Caco-2 (cell line): ENCODE measurements around the gene POLR2L. TPM values are rescaled to one million over a fixed set of nuclear protein-coding genes. Genes with fewer than 3 reads are reported as not detected.

Source experiments
- BruUV-seq: library from RNA; stranded (reverse); fragments of 400-500 nt; replicated peaks from 2 replicates; lab custom pipeline; 2021; lab: Mats Ljungman, UMichigan
- CTCF ChIA-PET: fragments of 300-600 bp; sonication (Branson Sonifier 250); formaldehyde crosslinking; loops from one replicate; lab custom pipeline; 2022; ENCODE audit warnings: antibody characterized with exemption; lab: Charles Lee
- POLR2A ChIA-PET: fragments of 300-600 bp; sonication (Branson Sonifier 250); formaldehyde crosslinking; loops from one replicate; lab custom pipeline; 2022; ENCODE audit warnings: antibody characterized with exemption; lab: Charles Lee
- DNase-seq, 2 experiments: peaks; one replicate each; pipeline versions ENCODE4 v3.0.0 to v3.0.0-alpha.2; 2020 to 2022
- H3K27me3 ChIP-seq: replicated peaks from 2 replicates; pipeline ENCODE4 v1.6.0; 2011; ENCODE audit warnings: low read length; ENCODE audit not compliant: control insufficient read depth, insufficient read depth
- H3K36me3 ChIP-seq: 2 replicates; pipeline ENCODE4 v1.5.1; 2011; ENCODE audit warnings: low read length; ENCODE audit not compliant: control insufficient read depth, insufficient read depth
- H3K4me1 ChIP-seq: fragments of 250-450 bp; sonication (Bioruptor Pico); 2 replicates; pipeline ENCODE4 v1.5.1; 2020; ENCODE audit warnings: mild to moderate bottlenecking
- H3K4me3 ChIP-seq: 2 replicates; pipeline ENCODE4 v1.5.1; 2011; ENCODE audit warnings: low read depth, mild to moderate bottlenecking, control low read depth, low read length
- H3K9me3 ChIP-seq: fragments of 250-450 bp; sonication (Bioruptor Pico); 2 replicates; pipeline ENCODE4 v1.5.1; 2020; ENCODE audit warnings: mild to moderate bottlenecking, moderate library complexity
- H3K27ac Mint-ChIP-seq: one replicate; pipeline ENCODE4 v1.8.0; 2022; ENCODE audit warnings: mixed read lengths; ENCODE audit not compliant: unreplicated experiment
- H3K27me3 Mint-ChIP-seq: one replicate; pipeline ENCODE4 v1.8.0; 2022; ENCODE audit warnings: mixed read lengths; ENCODE audit not compliant: insufficient read depth, unreplicated experiment
- H3K36me3 Mint-ChIP-seq: one replicate; pipeline ENCODE4 v1.8.0; 2022; ENCODE audit warnings: mild to moderate bottlenecking, mixed read lengths; ENCODE audit not compliant: insufficient read depth, unreplicated experiment
- H3K4me1 Mint-ChIP-seq: one replicate; pipeline ENCODE4 v1.8.0; 2022; ENCODE audit warnings: low read depth, mixed read lengths; ENCODE audit not compliant: unreplicated experiment
- H3K4me3 Mint-ChIP-seq: one replicate; pipeline ENCODE4 v1.8.0; 2022; ENCODE audit warnings: mild to moderate bottlenecking, moderate library complexity, mixed read lengths; ENCODE audit not compliant: unreplicated experiment
- H3K9me3 Mint-ChIP-seq: one replicate; pipeline ENCODE4 v1.8.0; 2022; ENCODE audit warnings: mixed read lengths; ENCODE audit not compliant: unreplicated experiment
- intact Hi-C: fragments of 100-400 bp; cut with micrococcal nuclease; formaldehyde crosslinking; loops from one replicate; pipeline ENCODE4 v1.10.0; 2022; ENCODE audit not compliant: unreplicated experiment
- total RNA-seq: library from RNA; stranded (reverse); gene quantifications from 2 replicates; pipeline ENCODE4 v1.2.3, GENCODE V29; 2022
- TF ChIP-seq, protein P1 (sequence below), 2 experiments: fragments of 200-600 bp in 1 of 2; IDR thresholded peaks; 1 replicate in 1 of 2; 2 replicates in 1 of 2; pipeline versions ENCODE4 v1.5.1 to v1.8.0; 2011 to 2022; ENCODE audit warnings: antibody characterized with exemption in 1 of 2, control low read depth in 1 of 2, inconsistent platforms in 1 of 2, low read depth in 1 of 2, low read length in 1 of 2, mild to moderate bottlenecking in 1 of 2, moderate library complexity in 1 of 2; ENCODE audit not compliant: insufficient read depth in 1 of 2, severe bottlenecking in 1 of 2, unreplicated experiment in 1 of 2

Gene POLR2L
- total RNA-seq, 1 experiment from 2014 or later: 139 TPM

DNA sequence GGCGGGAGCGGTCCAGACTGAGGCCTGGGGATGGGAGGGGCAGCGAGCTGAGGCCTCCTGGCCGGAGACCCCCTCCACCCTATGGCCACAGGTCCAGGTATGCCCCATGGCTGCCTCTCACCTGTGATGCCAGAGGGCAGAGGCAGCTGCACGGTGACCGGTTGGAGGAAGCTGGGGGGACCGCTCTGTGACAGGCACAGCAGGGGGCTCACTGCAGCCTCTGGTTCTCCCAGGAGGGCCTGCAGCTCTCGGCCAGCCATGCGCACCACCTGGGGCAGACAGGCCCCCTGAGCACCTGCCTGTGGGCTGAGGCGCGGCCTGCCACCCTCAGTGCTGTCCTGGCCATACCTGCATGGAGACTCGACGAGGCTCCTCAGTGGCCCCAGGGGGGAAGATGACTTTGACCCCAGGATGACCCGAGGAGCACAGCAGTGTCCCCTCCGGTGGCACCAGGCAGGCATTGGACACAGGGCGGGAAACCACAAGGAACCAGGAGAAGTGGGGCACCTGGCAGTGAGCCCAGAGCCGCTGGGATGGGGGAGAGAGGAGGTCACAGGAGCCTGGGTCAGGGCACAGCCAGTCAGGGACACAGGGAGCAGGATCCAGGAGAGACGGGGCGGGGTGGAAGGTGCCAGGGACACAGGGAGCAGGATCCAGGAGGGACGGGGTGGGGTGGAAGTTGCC, 41.1 kb downstream of the POLR2L start:
- Mint-ChIP-seq H3K4me3 (no peak overlapping the region), H3K9me3 (no peaks in the 10 kb centered on the region), H3K27me3 (no peaks in the 10 kb centered on the region), H3K27ac (no peak overlapping the region), H3K4me1 (no peaks in the 10 kb centered on the region), H3K36me3 (peaks cover 35% of the 10 kb centered on the region)
- no peaks in the 10 kb centered on the region for H3K36me3 ChIP-seq
- no peak for DNase-seq
- H3K9me3 ChIP-seq: no peaks in the 10 kb centered on the region
- no peaks in the 10 kb centered on the region for H3K27me3 ChIP-seq
- CTCF ChIA-PET: no interaction called here
- peaks cover 23% of the 10 kb centered on the region for H3K4me1 ChIP-seq
- POLR2A ChIA-PET: no interaction called here
- intact Hi-C loops: no loop called here
- TF ChIP-seq, protein P1, sequence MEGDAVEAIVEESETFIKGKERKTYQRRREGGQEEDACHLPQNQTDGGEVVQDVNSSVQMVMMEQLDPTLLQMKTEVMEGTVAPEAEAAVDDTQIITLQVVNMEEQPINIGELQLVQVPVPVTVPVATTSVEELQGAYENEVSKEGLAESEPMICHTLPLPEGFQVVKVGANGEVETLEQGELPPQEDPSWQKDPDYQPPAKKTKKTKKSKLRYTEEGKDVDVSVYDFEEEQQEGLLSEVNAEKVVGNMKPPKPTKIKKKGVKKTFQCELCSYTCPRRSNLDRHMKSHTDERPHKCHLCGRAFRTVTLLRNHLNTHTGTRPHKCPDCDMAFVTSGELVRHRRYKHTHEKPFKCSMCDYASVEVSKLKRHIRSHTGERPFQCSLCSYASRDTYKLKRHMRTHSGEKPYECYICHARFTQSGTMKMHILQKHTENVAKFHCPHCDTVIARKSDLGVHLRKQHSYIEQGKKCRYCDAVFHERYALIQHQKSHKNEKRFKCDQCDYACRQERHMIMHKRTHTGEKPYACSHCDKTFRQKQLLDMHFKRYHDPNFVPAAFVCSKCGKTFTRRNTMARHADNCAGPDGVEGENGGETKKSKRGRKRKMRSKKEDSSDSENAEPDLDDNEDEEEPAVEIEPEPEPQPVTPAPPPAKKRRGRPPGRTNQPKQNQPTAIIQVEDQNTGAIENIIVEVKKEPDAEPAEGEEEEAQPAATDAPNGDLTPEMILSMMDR (IDR thresholded peaks at IDR 0.05; ENCODE audit: insufficient read depth in 1 of 2, low read depth in 1 of 2, low read length in 1 of 2, severe bottlenecking in 1 of 2, unreplicated experiment in 1 of 2): no peak
- H3K4me3 ChIP-seq: no peak overlapping the region
- no TSS peak for BruUV-seq

DNA sequence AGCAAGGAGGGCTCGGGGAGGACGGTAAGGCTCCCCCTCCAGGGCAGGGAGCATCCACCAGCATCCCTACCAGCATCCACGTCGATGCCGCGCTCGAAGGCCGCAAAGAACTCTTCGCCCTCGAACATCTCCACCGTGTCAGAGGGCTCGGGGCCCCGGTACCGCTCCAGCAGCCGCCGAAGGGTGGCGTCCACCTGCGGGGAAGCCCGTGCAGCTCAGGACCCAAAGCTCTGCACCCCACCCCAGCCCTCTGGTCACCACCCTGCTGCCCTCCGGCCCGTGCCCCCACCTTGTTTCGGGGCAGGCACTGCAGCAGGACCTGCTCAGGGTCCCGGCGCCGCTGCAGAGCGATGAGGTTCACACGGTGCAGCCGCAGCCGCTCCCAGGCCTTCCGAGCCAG, 41.9 kb downstream of the POLR2L start:
- H3K27me3 Mint-ChIP-seq: no peaks in the 10 kb centered on the region
- TF ChIP-seq, protein P1 (IDR thresholded peaks at IDR 0.05; ENCODE audit: insufficient read depth in 1 of 2, low read depth in 1 of 2, low read length in 1 of 2, severe bottlenecking in 1 of 2, unreplicated experiment in 1 of 2): no peak
- no peaks in the 10 kb centered on the region for H3K9me3 ChIP-seq
- no peaks in the 10 kb centered on the region for H3K4me1 Mint-ChIP-seq
- intact Hi-C loops: no loop called here
- peaks cover 32% of the 10 kb centered on the region for H3K36me3 Mint-ChIP-seq
- H3K4me3 ChIP-seq: no peak overlapping the region
- H3K36me3 ChIP-seq: no peaks in the 10 kb centered on the region
- ChIA-PET CTCF (no interaction called here), POLR2A (no interaction called here)
- no peaks in the 10 kb centered on the region for H3K9me3 Mint-ChIP-seq
- H3K4me1 ChIP-seq: peaks cover 20% of the 10 kb centered on the region
- no TSS peak for BruUV-seq
- H3K27me3 ChIP-seq: no peaks in the 10 kb centered on the region
- H3K27ac Mint-ChIP-seq: no peak overlapping the region
- no peak for DNase-seq
- no peak overlapping the region for H3K4me3 Mint-ChIP-seq

DNA sequence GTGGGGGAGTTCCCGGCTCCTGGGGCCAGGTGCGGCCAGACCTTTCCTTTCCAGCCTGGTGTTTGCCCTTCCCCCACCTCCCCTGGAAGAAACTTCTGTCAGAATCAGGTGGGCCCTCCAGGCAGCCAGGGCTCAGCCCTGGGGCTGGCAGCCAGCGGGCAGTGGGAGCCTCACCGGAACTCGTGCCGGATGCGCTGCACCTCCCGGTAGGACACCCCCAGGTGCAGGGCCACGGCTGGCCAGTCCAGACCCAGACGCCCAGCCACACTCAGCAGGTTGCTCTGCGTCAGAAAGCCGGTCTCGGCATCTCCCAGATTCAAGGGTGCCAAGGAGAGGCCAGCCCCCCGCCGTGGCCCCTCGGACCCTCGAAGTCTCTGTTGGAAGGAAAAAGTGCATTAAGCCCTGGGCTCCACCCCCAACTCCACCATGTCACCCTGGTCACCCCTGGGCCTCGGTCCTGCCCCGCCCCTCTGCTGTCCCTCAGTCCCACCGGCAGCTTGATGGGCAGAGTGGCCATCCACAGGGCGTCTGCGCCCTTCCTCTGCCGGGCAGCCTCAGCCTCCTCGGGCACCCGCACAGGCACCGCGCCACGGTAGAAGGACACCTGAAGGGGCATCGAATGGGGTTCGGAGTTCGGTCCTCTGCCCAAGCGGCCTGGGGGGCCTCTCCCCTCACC, 42.5 kb downstream of the POLR2L start:
- intact Hi-C loops: no loop called here
- DNase-seq: no peak
- H3K4me3 Mint-ChIP-seq: no peak overlapping the region
- no TSS peak for BruUV-seq
- Histone ChIP-seq H3K4me3 (no peak overlapping the region), H3K4me1 (peaks cover 19% of the 10 kb centered on the region), H3K9me3 (no peaks in the 10 kb centered on the region), H3K36me3 (no peaks in the 10 kb centered on the region), H3K27me3 (no peaks in the 10 kb centered on the region)
- ChIA-PET POLR2A (no interaction called here), CTCF (no interaction called here)
- TF ChIP-seq, protein P1 (IDR thresholded peaks at IDR 0.05; ENCODE audit: insufficient read depth in 1 of 2, low read depth in 1 of 2, low read length in 1 of 2, severe bottlenecking in 1 of 2, unreplicated experiment in 1 of 2): no peak
- no peak overlapping the region for H3K27ac Mint-ChIP-seq
- H3K9me3 Mint-ChIP-seq: no peaks in the 10 kb centered on the region
- no peaks in the 10 kb centered on the region for H3K4me1 Mint-ChIP-seq
- H3K36me3 Mint-ChIP-seq: peaks cover 29% of the 10 kb centered on the region
- H3K27me3 Mint-ChIP-seq: no peaks in the 10 kb centered on the region
